ENCODE measurements around the gene KRT71. TPM values are rescaled to one million over a fixed set of nuclear protein-coding genes. Genes with fewer than 3 reads are reported as not detected.
"Not testable (repeated sequence)": the region's sequence is repeated elsewhere in the genome, so short reads cannot be mapped to it uniquely, and the experiment has no call there.

Gene KRT71
- total RNA-seq, 2 experiments from 2014 or later = not detected

DNA sequence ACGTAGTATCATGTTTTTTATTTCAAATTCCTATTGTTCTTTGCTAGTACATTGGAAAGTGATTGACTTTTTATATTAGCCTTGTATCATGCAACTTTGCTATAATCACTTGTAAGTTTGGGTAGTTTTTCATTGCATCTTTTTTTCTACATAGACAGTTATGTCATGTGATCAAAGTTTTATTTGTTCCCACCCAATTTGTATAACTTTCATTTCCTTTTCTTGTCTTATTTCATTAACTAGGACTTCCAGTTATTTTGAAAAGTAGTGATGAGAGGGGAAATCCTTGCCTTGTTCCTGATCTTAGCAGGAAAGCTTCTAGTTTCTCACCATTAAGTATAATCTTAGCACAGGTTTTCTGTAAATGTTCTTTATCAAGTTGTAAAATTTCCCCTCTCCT, 50.1 kb downstream of the KRT71 start:
- Mint-ChIP-seq H3K36me3 (ENCODE audit: low read depth) (no peaks in the 10 kb centered on the region), H3K4me1 (ENCODE audit: low read depth) (no peaks in the 10 kb centered on the region), H3K4me3 (no peak overlapping the region), H3K27ac (no peak overlapping the region), H3K27me3 (peaks cover 31% of the 10 kb centered on the region), H3K9me3 (no peaks in the 10 kb centered on the region)
- no peak for DNase-seq
- intact Hi-C loops (cut with DNase I, micrococcal nuclease) = no loop called here
- TF ChIP-seq, protein P1, sequence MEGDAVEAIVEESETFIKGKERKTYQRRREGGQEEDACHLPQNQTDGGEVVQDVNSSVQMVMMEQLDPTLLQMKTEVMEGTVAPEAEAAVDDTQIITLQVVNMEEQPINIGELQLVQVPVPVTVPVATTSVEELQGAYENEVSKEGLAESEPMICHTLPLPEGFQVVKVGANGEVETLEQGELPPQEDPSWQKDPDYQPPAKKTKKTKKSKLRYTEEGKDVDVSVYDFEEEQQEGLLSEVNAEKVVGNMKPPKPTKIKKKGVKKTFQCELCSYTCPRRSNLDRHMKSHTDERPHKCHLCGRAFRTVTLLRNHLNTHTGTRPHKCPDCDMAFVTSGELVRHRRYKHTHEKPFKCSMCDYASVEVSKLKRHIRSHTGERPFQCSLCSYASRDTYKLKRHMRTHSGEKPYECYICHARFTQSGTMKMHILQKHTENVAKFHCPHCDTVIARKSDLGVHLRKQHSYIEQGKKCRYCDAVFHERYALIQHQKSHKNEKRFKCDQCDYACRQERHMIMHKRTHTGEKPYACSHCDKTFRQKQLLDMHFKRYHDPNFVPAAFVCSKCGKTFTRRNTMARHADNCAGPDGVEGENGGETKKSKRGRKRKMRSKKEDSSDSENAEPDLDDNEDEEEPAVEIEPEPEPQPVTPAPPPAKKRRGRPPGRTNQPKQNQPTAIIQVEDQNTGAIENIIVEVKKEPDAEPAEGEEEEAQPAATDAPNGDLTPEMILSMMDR (IDR thresholded peaks at IDR 0.05) = no peak
- peaks cover 2% of the 10 kb centered on the region for H3K4me1 ChIP-seq (ENCODE audit: insufficient read depth, low read length)
- no peak overlapping the region for H3K4me3 ChIP-seq (ENCODE audit: low read length)
- H3K27me3 ChIP-seq (ENCODE audit: control insufficient read depth in 1 of 2, insufficient read depth in 2 of 2, low read length in 2 of 2) = peaks cover 7 to 13% of the 10 kb centered on the region in 2 experiments
- no peaks in the 10 kb centered on the region for H3K36me3 ChIP-seq (ENCODE audit: insufficient read depth, low read length)
- H3K9me3 ChIP-seq (ENCODE audit: control insufficient read depth in 1 of 2, insufficient read depth in 1 of 2, low read length in 2 of 2) = no peaks in the 10 kb centered on the region
- ChIA-PET POLR2A (no interaction called here), CTCF (no interaction called here)
- ATAC-seq (ENCODE audit: poor library complexity) = no peak
- H3K27ac ChIP-seq (ENCODE audit: low read depth in 1 of 2, low read length in 2 of 2) = no peak overlapping the region

DNA sequence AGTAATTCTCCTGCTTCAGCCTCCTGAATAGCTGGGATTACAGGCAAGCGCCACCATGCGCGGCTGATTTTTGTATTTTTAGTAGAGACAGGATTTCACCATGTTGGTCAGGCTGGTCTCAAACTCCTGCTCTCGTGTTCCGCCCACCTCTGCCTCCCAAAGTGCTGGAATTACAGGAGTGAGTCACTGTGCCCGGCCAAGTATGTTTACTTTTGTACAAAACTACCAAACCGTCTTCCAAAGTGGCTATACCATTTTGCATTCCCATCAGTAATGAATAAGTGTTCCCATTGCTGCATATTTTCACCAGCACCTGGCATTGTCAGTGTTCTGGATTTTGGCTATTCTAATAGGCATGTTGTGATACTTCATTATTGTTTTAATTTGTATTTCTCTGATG, 51.5 kb downstream of the KRT71 start:
- Histone ChIP-seq H3K4me3 (ENCODE audit: low read length) (no peak overlapping the region), H3K27ac (ENCODE audit: low read depth in 1 of 2, low read length in 2 of 2) (no peak overlapping the region), H3K36me3 (ENCODE audit: insufficient read depth, low read length) (no peaks in the 10 kb centered on the region), H3K4me1 (ENCODE audit: insufficient read depth, low read length) (no peaks in the 10 kb centered on the region), H3K27me3 (ENCODE audit: control insufficient read depth in 1 of 2, insufficient read depth in 2 of 2, low read length in 2 of 2) (peaks cover 2 to 5% of the 10 kb centered on the region in 2 experiments), H3K9me3 (ENCODE audit: control insufficient read depth in 1 of 2, insufficient read depth in 1 of 2, low read length in 2 of 2) (no peaks in the 10 kb centered on the region)
- H3K27me3 Mint-ChIP-seq = peaks cover 18% of the 10 kb centered on the region
- intact Hi-C loops (cut with DNase I, micrococcal nuclease) = no loop called here
- DNase-seq (no peak), ATAC-seq (ENCODE audit: poor library complexity) (no peak)
- H3K9me3 Mint-ChIP-seq = no peaks in the 10 kb centered on the region
- H3K4me1 Mint-ChIP-seq (ENCODE audit: low read depth) = no peaks in the 10 kb centered on the region
- POLR2A ChIA-PET = no interaction called here
- H3K36me3 Mint-ChIP-seq (ENCODE audit: low read depth) = no peaks in the 10 kb centered on the region
- H3K4me3 Mint-ChIP-seq = no peak overlapping the region
- no peak overlapping the region for H3K27ac Mint-ChIP-seq
- CTCF ChIA-PET = no interaction called here
- TF ChIP-seq, protein P1 (IDR thresholded peaks at IDR 0.05) = no peak

DNA sequence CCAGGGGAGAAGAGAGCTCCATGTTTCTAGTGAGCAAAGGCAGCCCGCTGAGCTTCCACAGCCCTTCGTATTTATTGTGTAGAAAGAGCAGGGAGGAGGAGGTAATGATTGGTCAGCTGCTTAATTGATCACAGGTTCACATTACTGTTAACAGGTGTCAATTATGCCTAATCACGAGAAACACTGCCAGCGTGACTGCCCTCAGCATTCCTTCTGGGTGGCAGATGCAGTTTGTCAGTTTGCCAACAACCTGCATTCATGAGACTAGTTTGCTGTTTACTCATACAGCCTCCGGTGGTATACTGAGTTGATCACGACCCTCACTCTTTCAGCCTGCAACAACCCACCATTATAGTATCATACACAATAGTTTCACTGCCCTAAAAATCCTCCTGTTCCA, 52.4 kb downstream of the KRT71 start:
- H3K9me3 ChIP-seq (ENCODE audit: control insufficient read depth in 1 of 2, insufficient read depth in 1 of 2, low read length in 2 of 2); intact Hi-C loops (cut with DNase I, micrococcal nuclease); H3K9me3 Mint-ChIP-seq; H3K27me3 ChIP-seq (ENCODE audit: control insufficient read depth in 1 of 2, insufficient read depth in 2 of 2, low read length in 2 of 2); H3K4me1 Mint-ChIP-seq (ENCODE audit: low read depth); H3K27ac Mint-ChIP-seq; CTCF ChIA-PET; DNase-seq; H3K36me3 ChIP-seq (ENCODE audit: insufficient read depth, low read length); H3K4me3 Mint-ChIP-seq; H3K4me3 ChIP-seq (ENCODE audit: low read length); POLR2A ChIA-PET; ATAC-seq (ENCODE audit: poor library complexity); H3K27me3 Mint-ChIP-seq; H3K36me3 Mint-ChIP-seq (ENCODE audit: low read depth); H3K27ac ChIP-seq (ENCODE audit: low read depth in 1 of 2, low read length in 2 of 2); H3K4me1 ChIP-seq (ENCODE audit: insufficient read depth, low read length): not testable (repeated sequence)

DNA sequence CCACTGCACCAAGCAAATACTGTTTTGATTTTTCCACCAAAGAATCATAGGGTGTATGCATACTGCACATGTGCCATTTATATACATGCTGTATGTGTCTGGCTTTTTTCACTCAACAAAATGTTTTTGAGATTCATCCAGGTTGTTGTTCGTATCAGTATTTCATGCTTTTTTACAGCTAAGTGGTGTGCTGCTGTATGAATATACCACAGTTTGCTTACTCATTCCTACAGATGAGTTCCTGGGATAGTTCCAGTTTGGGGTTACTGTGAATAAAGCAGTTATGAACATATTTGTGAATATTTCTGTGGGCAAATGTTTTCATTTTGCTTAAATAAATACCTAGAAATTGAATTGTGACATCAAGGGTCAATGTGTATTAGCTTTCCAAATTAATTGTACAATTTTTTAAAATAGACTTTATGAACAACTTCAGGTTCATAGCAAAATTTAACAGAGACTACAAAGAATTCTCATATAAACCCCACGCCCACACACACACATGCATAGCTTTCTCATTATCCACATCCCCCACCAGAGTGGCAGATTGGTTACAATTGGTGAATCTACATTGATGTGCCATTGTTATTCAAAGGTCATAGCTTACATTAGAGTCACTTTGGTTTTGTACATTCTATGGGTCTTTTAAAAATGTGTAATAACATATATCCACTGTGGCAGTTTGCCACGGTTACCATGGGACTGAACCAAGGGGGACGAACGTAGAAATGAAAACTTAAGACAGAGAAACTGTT, 53.0 kb downstream of the KRT71 start:
- no peaks in the 10 kb centered on the region for H3K36me3 ChIP-seq (ENCODE audit: insufficient read depth, low read length)
- TF ChIP-seq, protein P1 (IDR thresholded peaks at IDR 0.05) = no peak

More for the DNA sequence above, 53.0 kb downstream of the KRT71 start:
- no peaks in the 10 kb centered on the region for H3K4me1 ChIP-seq (ENCODE audit: insufficient read depth, low read length)
- ChIA-PET POLR2A (no interaction called here), CTCF (no interaction called here)
- Mint-ChIP-seq H3K36me3 (ENCODE audit: low read depth) (no peaks in the 10 kb centered on the region), H3K27me3 (peaks cover 7% of the 10 kb centered on the region), H3K9me3 (no peaks in the 10 kb centered on the region), H3K4me3 (no peak overlapping the region), H3K4me1 (ENCODE audit: low read depth) (no peaks in the 10 kb centered on the region), H3K27ac (no peak overlapping the region)
- intact Hi-C loops (cut with DNase I, micrococcal nuclease) = no loop called here
- DNase-seq = no peak
- ATAC-seq (ENCODE audit: poor library complexity) = no peak
- no peaks in the 10 kb centered on the region for H3K9me3 ChIP-seq (ENCODE audit: control insufficient read depth in 1 of 2, insufficient read depth in 1 of 2, low read length in 2 of 2)
- H3K27ac ChIP-seq (ENCODE audit: low read depth in 1 of 2, low read length in 2 of 2) = no peak overlapping the region
- peaks cover 0 to 2% of the 10 kb centered on the region in 2 experiments for H3K27me3 ChIP-seq (ENCODE audit: control insufficient read depth in 1 of 2, insufficient read depth in 2 of 2, low read length in 2 of 2)
- H3K4me3 ChIP-seq (ENCODE audit: low read length) = no peak overlapping the region

Measured in CD4-positive, alpha-beta T cell (primary cell).